Measurements from ENCODE around the gene RLN3.

The RLN3 gene

DNA sequence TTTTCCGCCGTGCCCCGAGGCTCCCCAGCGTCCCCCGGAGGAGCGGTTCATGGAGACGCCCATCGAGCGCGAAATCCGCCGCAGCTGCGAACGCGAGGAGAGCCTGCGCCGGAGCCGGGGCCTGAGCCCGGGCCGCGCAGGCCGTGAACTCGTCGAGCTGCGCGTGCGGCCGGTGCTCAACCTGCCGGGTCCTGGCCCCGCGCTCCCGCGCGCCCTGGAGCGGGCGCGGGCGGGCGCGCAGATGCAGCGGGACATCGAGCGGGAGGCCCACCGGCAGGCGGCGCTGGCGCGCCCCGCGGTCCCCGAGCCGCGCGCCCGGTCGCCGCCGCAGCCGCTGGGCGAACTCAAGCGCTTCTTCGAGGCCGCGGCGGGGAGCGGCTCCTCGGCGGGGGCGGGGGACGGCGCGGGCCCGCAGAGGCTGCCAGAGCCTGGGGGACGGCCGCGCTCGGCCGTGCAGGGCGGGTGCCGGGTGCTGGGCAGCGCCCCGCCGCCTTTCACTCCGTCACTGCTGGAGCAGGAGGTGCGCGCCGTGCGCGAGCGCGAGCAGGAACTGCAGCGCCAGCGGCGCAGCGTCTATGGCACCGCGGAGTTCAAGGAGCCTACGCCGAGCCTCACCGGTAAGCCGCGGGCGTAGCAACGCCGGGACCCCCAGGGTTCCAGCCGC, 45.4 kb downstream of the RLN3 start:
- in situ Hi-C loops (cut with MboI; ENCODE audit: low sequenced_read_pairs) = loop anchor here (5.0 to 25.0 kb wide), 2 partner anchors 191 to 461 kb away; no protein-coding TSS in a partner anchor

DNA sequence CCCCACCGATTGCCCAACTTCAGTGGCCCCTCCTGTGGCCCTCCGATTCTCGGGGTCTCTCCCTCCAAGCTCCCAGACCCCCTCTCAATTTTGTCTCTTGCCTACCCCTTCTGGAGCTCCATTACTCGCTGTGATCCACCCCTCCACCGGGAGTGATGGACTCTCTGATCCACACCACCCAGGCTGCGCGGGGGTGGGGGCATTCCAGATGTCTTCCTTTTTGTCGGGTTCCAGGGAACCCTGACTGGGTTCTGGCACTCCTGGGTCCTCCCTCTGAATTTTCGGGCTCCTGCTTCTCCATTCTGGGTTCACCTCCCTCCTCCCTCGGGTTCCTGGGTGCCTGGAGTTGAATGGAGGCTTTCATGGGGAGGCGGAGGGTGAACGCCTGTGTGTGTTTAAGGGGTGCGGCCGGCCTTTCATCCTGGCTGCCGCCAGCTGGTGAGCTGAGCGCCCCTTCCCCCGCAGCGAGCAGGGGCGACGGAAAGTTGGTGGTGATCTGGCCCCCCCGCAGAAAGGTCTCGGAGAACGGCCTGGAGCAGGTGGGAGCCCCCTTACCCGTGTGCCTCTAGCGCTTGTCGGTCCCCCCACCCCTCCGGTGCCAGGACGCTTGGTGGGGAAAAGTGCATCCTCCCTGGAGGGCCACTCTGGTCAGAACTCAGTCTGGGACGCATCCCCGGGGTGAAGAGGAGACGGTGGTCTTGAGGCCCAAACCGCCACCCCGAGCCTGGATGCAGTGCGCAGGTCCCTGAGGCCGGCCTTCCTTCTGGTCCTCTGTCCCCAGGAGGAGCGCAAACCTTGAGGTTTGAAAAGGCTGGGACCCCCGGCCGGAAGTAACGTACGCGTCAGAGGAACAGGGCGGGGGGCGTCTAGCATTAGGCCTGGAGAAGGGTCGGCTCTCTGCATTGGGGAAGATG, 46.2 kb downstream of the RLN3 start:
- in situ Hi-C loops (cut with MboI; ENCODE audit: low sequenced_read_pairs) = loop anchor here (5.0 to 25.0 kb wide), 2 partner anchors 192 to 462 kb away; no protein-coding TSS in a partner anchor

DNA sequence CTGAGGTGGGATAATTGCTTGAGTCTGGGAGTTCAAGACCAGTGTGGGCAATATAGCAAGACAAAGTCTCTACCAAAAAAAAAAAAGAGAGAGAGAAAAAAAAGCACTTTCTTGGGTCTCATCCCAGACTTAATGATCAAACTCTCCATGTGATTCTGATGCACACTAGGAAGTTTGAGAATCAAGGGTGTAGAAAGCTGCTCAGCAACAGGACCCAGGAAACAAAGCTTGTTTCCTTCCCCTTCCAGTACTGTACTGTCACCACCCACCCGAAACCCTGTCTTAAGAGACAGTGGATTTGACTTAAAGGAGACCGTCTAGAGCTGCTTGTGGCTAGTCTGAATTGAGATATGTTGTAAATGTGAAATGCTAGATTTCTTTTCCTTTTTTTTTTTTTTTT, 50.5 kb downstream of the RLN3 start:
- in situ Hi-C loops (cut with MboI; ENCODE audit: low sequenced_read_pairs) = no loop called here
